Testis (tissue), 3 donors: Measurements from ENCODE around the gene SHISA7. TPM values are rescaled to one million over a fixed set of nuclear protein-coding genes. Genes with fewer than 3 reads are reported as not detected.

Experiments used
- DNase-seq: peaks from one replicate; pipeline ENCODE4 v3.0.0-alpha.2; 2019
- H3K27ac ChIP-seq, 2 donors: fragments of 200-600 bp; sonication (generic); one replicate each; pipeline ENCODE4 v1.5.1; 2019
- H3K27me3 ChIP-seq: fragments of 200-600 bp; sonication (generic); one replicate; pipeline ENCODE4 v1.5.1; 2019
- H3K36me3 ChIP-seq: fragments of 200-600 bp; sonication (generic); one replicate; pipeline ENCODE4 v1.5.1; 2017; ENCODE audit warnings: low read depth; ENCODE audit errors: missing control alignments
- H3K4me1 ChIP-seq: fragments of 200-600 bp; sonication (generic); one replicate; pipeline ENCODE4 v1.5.1; 2019
- H3K4me3 ChIP-seq, 2 donors: fragments of 200-600 bp; sonication (generic); one replicate each; pipeline ENCODE4 v1.5.1; 2017 to 2019
- H3K9me3 ChIP-seq: fragments of 200-600 bp; sonication (generic); one replicate; pipeline ENCODE4 v1.5.1; 2017
- CTCF ChIP-seq, 3 experiments: fragments of 450-650 bp in 2 of 3; fragments of 200-600 bp in 1 of 3; sonication (generic) in 1 of 3; IDR thresholded peaks; one replicate each; pipeline ENCODE4 v1.5.1; 2016 to 2019; ENCODE audit warnings: antibody characterized with exemption in 3 of 3, mild to moderate bottlenecking in 2 of 3, moderate library complexity in 1 of 3
- POLR2A ChIP-seq: fragments of 450-650 bp; IDR thresholded peaks from one replicate; pipeline ENCODE4 v1.6.1; 2017; ENCODE audit warnings: antibody characterized with exemption, mild to moderate bottlenecking, moderate library complexity
- WGBS, 2 donors: methylation state at CpG; one replicate each; pipeline ENCODE4 v1.1.5; 2018; 5-methylcytosine and 5-hydroxymethylcytosine counted together
- intact Hi-C: fragments of 100-400 bp; cut with DNase I; formaldehyde crosslinking; loops from one replicate; pipeline ENCODE4 v1.15.1; 2023; ENCODE audit warnings: low total_unique reads
- polyA plus RNA-seq: library from polyadenylated mRNA; stranded (reverse); fragments of 350-450 nt; fragmentation: Illumina TruSeq; extraction: RNeasy Lipid Tissue Mini Kit (QIAGEN cat#74804); gene quantifications from one replicate; pipeline ENCODE4 v1.2.3, GENCODE V29; 2014; ENCODE audit warnings: low read depth, low replicate concordance; ENCODE audit not compliant: insufficient read depth
- total RNA-seq, 2 donors: library from RNA; depleted of rRNA; stranded (reverse); fragments of >200 nt; gene quantifications; one replicate each; pipeline ENCODE4 v1.2.3, GENCODE V29; 2016

SHISA7 gene
- total and polyA plus RNA-seq, 3 donors from 2014 or later = 0.43 to 1.0 (median 0.45) TPM

GRCh38 chr19:55444646-55445045 is 1.5 kb upstream of the SHISA7 start:
- Histone ChIP-seq H3K4me3 (no peak overlapping the region), H3K27ac (no peak overlapping the region), H3K27me3 (no peaks in the 10 kb centered on the region), H3K36me3 (no peaks in the 10 kb centered on the region), H3K9me3 (no peaks in the 10 kb centered on the region), H3K4me1 (no peaks in the 10 kb centered on the region)
- 36 to 37% methylated on average over 11 of the region's 11 CpGs for WGBS, 2 donors
- DNase-seq = no peak
- intact Hi-C loops = no loop called here
- TF ChIP-seq CTCF (IDR thresholded peaks at IDR 0.05) (no peak), POLR2A (no peak)

- no peaks in the 10 kb centered on the region for H3K9me3 ChIP-seq
- WGBS, 2 donors = 20 to 22% methylated on average over 18 of the region's 18 CpGs
- H3K27me3 ChIP-seq = no peaks in the 10 kb centered on the region
- intact Hi-C loops = no loop called here
- no peak for DNase-seq
- no peaks in the 10 kb centered on the region for H3K4me1 ChIP-seq
- no peak overlapping the region for H3K4me3 ChIP-seq
- TF ChIP-seq POLR2A (no peak), CTCF (IDR thresholded peaks at IDR 0.05) (no peak)
- no peak overlapping the region for H3K27ac ChIP-seq
- no peaks in the 10 kb centered on the region for H3K36me3 ChIP-seq
Observed at GRCh38 chr19:55443824-55444480, 852 bp upstream of the SHISA7 start.

- no peak for DNase-seq
- TF ChIP-seq CTCF (IDR thresholded peaks at IDR 0.05) (no peak), POLR2A (no peak)
- Histone ChIP-seq H3K4me1 (no peaks in the 10 kb centered on the region), H3K4me3 (no peak overlapping the region), H3K27ac (no peak overlapping the region), H3K9me3 (no peaks in the 10 kb centered on the region), H3K27me3 (no peaks in the 10 kb centered on the region), H3K36me3 (no peaks in the 10 kb centered on the region)
- 0 to 1% methylated on average over 2 to 58 of the region's 72 CpGs for WGBS, 2 donors
- intact Hi-C loops = no loop called here
Observed at GRCh38 chr19:55442372-55442961, 633 bp downstream of the SHISA7 start.

GRCh38 chr19:55441692-55442321 is 1.3 kb downstream of the SHISA7 start:
- Histone ChIP-seq H3K4me1 (no peaks in the 10 kb centered on the region), H3K9me3 (no peaks in the 10 kb centered on the region), H3K27me3 (no peaks in the 10 kb centered on the region), H3K36me3 (no peaks in the 10 kb centered on the region), H3K27ac (no peak overlapping the region), H3K4me3 (no peak overlapping the region)
- 1 to 3% methylated on average over 21 to 37 of the region's 39 CpGs for WGBS, 2 donors
- DNase-seq = no peak
- intact Hi-C loops = no loop called here
- TF ChIP-seq POLR2A = no peak
- TF ChIP-seq CTCF (IDR thresholded peaks at IDR 0.05) = no peak
